Mesenchymal stem cell (in vitro differentiated cells and primary cell): Measurements from ENCODE around the gene BBX.

Experiments used
- DNase-seq: peaks from one replicate; pipeline ENCODE4 v3.0.0-alpha.2; 2013
- H2AFZ ChIP-seq: one replicate; pipeline ENCODE4 v1.6.1; 2013; ENCODE audit warnings: low read depth, mild to moderate bottlenecking, control low read depth, inconsistent platforms, low read length, moderate library complexity
- H2AK5ac ChIP-seq: 2 replicates; pipeline ENCODE4 v1.6.1; 2013; ENCODE audit warnings: low read length, moderate library complexity, mild to moderate bottlenecking, inconsistent platforms; ENCODE audit not compliant: severe bottlenecking
- H2BK120ac ChIP-seq: one replicate; pipeline ENCODE4 v1.6.1; 2013; ENCODE audit warnings: low read depth, mild to moderate bottlenecking, inconsistent platforms, low read length, moderate library complexity
- H2BK12ac ChIP-seq, 2 experiments: one replicate each; pipeline ENCODE4 v1.6.1; 2013; ENCODE audit warnings: inconsistent platforms in 2 of 2, low read length in 2 of 2, mild to moderate bottlenecking in 2 of 2, moderate library complexity in 2 of 2, control low read depth in 1 of 2
- H2BK15ac ChIP-seq: one replicate; pipeline ENCODE4 v1.6.1; 2013; ENCODE audit warnings: mild to moderate bottlenecking, low read depth, inconsistent platforms; ENCODE audit not compliant: poor library complexity, severe bottlenecking
- H2BK5ac ChIP-seq: 2 replicates; pipeline ENCODE4 v1.6.1; 2013; ENCODE audit warnings: low read depth, mild to moderate bottlenecking, low read length, control low read depth, inconsistent platforms; ENCODE audit not compliant: poor library complexity, severe bottlenecking
- H3K14ac ChIP-seq, 2 experiments: one replicate each; pipeline ENCODE4 v1.6.1; 2013; ENCODE audit warnings: inconsistent platforms in 2 of 2, low read length in 2 of 2, control low read depth in 1 of 2, mild to moderate bottlenecking in 1 of 2, moderate library complexity in 1 of 2
- H3K18ac ChIP-seq, 2 experiments: one replicate each; pipeline ENCODE4 v1.6.1; 2013; ENCODE audit warnings: inconsistent platforms in 2 of 2, low read length in 2 of 2, control low read depth in 1 of 2, low read depth in 1 of 2, mild to moderate bottlenecking in 1 of 2
- H3K23ac ChIP-seq, 2 experiments: one replicate each; pipeline ENCODE4 v1.6.1; 2013; ENCODE audit warnings: inconsistent platforms in 2 of 2, low read length in 2 of 2, mild to moderate bottlenecking in 2 of 2, moderate library complexity in 2 of 2, control low read depth in 1 of 2
- H3K27ac ChIP-seq: 2 replicates; pipeline ENCODE4 v1.5.1; 2013; ENCODE audit warnings: mild to moderate bottlenecking, moderate library complexity, low read length, control low read depth, inconsistent platforms; ENCODE audit not compliant: poor library complexity, severe bottlenecking
- H3K27me3 ChIP-seq, 2 experiments: 2 replicates each; pipeline versions ENCODE4 v1.6.1 to v1.7.0; 2013; ENCODE audit warnings: low read length in 2 of 2, mild to moderate bottlenecking in 2 of 2, moderate library complexity in 2 of 2, control low read depth in 1 of 2, inconsistent platforms in 1 of 2; ENCODE audit not compliant: control insufficient read depth in 1 of 2, insufficient read depth in 1 of 2
- H3K36me3 ChIP-seq, 2 experiments: 2 replicates each; pipeline versions ENCODE4 v1.6.1 to v1.7.0; 2013; ENCODE audit warnings: low read length in 2 of 2, control low read depth in 1 of 2, inconsistent platforms in 1 of 2, low read depth in 1 of 2, mild to moderate bottlenecking in 1 of 2; ENCODE audit not compliant: insufficient read depth in 2 of 2, control insufficient read depth in 1 of 2
- H3K4ac ChIP-seq, 2 experiments: one replicate each; pipeline ENCODE4 v1.6.1; 2013; ENCODE audit warnings: inconsistent platforms in 2 of 2, low read length in 2 of 2, mild to moderate bottlenecking in 2 of 2, moderate library complexity in 2 of 2, control low read depth in 1 of 2, low read depth in 1 of 2
- H3K4me1 ChIP-seq: 2 replicates; pipeline ENCODE4 v1.6.1; 2013; ENCODE audit warnings: low read depth, low read length, control low read depth; ENCODE audit not compliant: control insufficient read depth, insufficient read depth
- H3K4me2 ChIP-seq: 2 replicates; pipeline ENCODE4 v1.6.1; 2013; ENCODE audit warnings: low read length, mild to moderate bottlenecking, inconsistent platforms; ENCODE audit not compliant: poor library complexity, severe bottlenecking
- H3K4me3 ChIP-seq, 2 experiments: 2 replicates each; pipeline versions ENCODE4 v1.5.1 to v1.7.0; 2013; ENCODE audit warnings: low read length in 2 of 2, mild to moderate bottlenecking in 2 of 2, control low read depth in 1 of 2, low read depth in 1 of 2; ENCODE audit not compliant: insufficient read depth in 1 of 2
- H3K79me1 ChIP-seq: replicated peaks from 2 replicates; pipeline ENCODE4 v1.6.1; 2013; ENCODE audit warnings: mild to moderate bottlenecking, control low read depth, low read length, inconsistent platforms; ENCODE audit not compliant: poor library complexity, severe bottlenecking
- H3K9ac ChIP-seq: 2 replicates; pipeline ENCODE4 v1.7.0; 2013; ENCODE audit warnings: mild to moderate bottlenecking, low read length, moderate library complexity
- H3K9me3 ChIP-seq: 2 replicates; pipeline ENCODE4 v1.7.0; 2013; ENCODE audit warnings: mild to moderate bottlenecking, low read length; ENCODE audit not compliant: control insufficient read depth
- H4K8ac ChIP-seq: one replicate; pipeline ENCODE4 v1.6.1; 2013; ENCODE audit warnings: inconsistent platforms, mild to moderate bottlenecking, low read length, moderate library complexity
- H4K91ac ChIP-seq: one replicate; pipeline ENCODE4 v1.6.1; 2013; ENCODE audit warnings: mild to moderate bottlenecking, low read length, inconsistent platforms
- WGBS: methylation state at CpG from one replicate; pipeline ENCODE4 v1.1.7; 2013; ENCODE audit warnings: mixed read lengths; 5-methylcytosine and 5-hydroxymethylcytosine counted together

The BBX gene

DNA sequence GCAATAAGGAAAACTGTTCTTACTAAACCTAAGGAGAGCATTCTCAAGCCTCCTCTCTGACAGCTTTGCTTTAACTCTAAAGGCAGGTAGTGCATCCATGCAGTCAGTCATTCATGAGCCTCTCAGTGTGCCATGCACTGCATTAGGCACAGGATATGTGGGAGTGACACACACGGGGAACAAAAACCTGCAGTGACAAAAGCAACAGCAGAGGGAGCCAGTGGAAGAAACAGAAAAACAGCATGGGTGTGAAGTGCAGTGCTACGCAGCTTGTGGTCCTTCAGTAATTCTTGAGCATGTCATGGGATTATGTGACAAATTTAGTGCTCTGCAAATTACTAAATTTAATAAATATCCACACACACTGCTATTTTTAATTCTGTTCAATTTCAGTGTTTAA is 230.7 kb downstream of the BBX start:
- Histone ChIP-seq H4K8ac (no peak overlapping the region), H3K27ac (no peak overlapping the region), H4K91ac (no peak overlapping the region), H3K9me3 (no peaks in the 10 kb centered on the region), H2AFZ (no peak overlapping the region), H3K27me3 (no peaks in the 10 kb centered on the region), H3K4ac (no peak overlapping the region), H2BK12ac (no peak overlapping the region), H2BK5ac (no peak overlapping the region), H2BK120ac (no peak overlapping the region), H2AK5ac (no peak overlapping the region), H3K36me3 (peaks cover 0 to 14% of the 10 kb centered on the region in 2 experiments), H3K4me3 (no peak overlapping the region), H2BK15ac (no peak overlapping the region), H3K9ac (no peak overlapping the region), H3K4me2 (no peak overlapping the region), H3K18ac (no peak overlapping the region), H3K79me1 (no peaks in the 10 kb centered on the region), H3K23ac (peak overlapping the region in 1 of 2 experiments; percentile 50), H3K14ac (no peak overlapping the region), H3K4me1 (no peaks in the 10 kb centered on the region)
- WGBS, result 11% methylated on average over 1 of the region's 2 CpGs
- peak; percentile 51 for DNase-seq

DNA sequence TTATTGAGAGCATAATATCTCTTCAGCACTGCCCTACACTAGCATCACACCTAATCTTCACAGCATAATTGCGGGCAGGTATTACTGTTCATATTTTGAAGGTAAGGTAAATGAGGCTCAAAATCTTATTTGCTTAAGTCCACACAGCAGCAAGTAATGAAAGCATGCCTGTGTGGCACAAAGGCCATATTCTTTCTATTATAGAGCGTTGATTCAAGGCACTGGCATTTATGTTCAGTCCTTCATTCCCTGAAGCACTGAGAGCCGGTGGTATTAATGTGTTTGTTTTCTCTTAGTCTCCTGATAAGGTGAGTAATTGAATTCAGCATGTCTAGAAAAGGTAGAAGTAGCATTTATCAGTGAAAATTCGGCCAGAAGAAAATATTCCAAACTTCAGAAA is 231.2 kb downstream of the BBX start:
- Histone ChIP-seq H2AFZ (no peak overlapping the region), H4K8ac (no peak overlapping the region), H3K14ac (no peak overlapping the region), H3K23ac (no peak overlapping the region), H2BK15ac (no peak overlapping the region), H3K4me1 (no peaks in the 10 kb centered on the region), H3K36me3 (peaks cover 0 to 14% of the 10 kb centered on the region in 2 experiments), H3K4me3 (no peak overlapping the region), H3K9me3 (no peaks in the 10 kb centered on the region), H3K4me2 (no peak overlapping the region), H3K27me3 (no peaks in the 10 kb centered on the region), H3K79me1 (no peaks in the 10 kb centered on the region), H3K27ac (no peak overlapping the region), H2BK5ac (no peak overlapping the region), H2BK120ac (no peak overlapping the region), H3K9ac (no peak overlapping the region), H2BK12ac (no peak overlapping the region), H4K91ac (no peak overlapping the region), H3K4ac (no peak overlapping the region), H2AK5ac (no peak overlapping the region), H3K18ac (no peak overlapping the region)
- WGBS, result 94% methylated on average over 2 of the region's 4 CpGs
- DNase-seq, result no peak

DNA sequence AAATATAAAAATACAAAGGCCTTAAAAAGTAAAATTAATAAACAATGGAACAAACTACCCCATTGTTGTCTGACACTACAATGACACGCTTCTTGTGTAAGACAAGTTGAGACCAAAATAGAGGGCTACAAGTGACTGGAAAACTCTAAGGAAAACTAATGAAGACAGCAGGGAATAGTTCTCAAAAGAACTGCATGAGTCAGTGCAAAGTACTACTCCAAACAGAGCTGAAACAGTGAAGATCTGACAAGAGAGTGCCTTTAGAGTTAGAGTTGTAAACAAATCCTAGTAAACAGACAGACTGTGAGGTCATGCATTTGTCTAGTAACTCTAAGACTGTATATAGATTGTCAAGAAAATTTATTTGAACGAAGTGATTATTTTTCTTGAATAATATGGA is 233.9 kb downstream of the BBX start:
- Histone ChIP-seq H3K4ac (no peak overlapping the region), H4K91ac (no peak overlapping the region), H3K27ac (no peak overlapping the region), H4K8ac (no peak overlapping the region), H3K79me1 (peaks cover 1% of the 10 kb centered on the region), H3K27me3 (no peaks in the 10 kb centered on the region), H3K4me3 (no peak overlapping the region), H2BK15ac (no peak overlapping the region), H2BK5ac (no peak overlapping the region), H2AFZ (no peak overlapping the region), H2BK12ac (no peak overlapping the region), H2AK5ac (no peak overlapping the region), H3K9ac (no peak overlapping the region), H3K9me3 (no peaks in the 10 kb centered on the region), H2BK120ac (no peak overlapping the region), H3K14ac (no peak overlapping the region), H3K23ac (no peak overlapping the region), H3K4me2 (no peak overlapping the region), H3K18ac (no peak overlapping the region), H3K36me3 (peaks cover 0 to 13% of the 10 kb centered on the region in 2 experiments), H3K4me1 (no peaks in the 10 kb centered on the region)
- WGBS, result 65% methylated on average over 2 of the region's 2 CpGs
- DNase-seq, result peak; percentile 91

DNA sequence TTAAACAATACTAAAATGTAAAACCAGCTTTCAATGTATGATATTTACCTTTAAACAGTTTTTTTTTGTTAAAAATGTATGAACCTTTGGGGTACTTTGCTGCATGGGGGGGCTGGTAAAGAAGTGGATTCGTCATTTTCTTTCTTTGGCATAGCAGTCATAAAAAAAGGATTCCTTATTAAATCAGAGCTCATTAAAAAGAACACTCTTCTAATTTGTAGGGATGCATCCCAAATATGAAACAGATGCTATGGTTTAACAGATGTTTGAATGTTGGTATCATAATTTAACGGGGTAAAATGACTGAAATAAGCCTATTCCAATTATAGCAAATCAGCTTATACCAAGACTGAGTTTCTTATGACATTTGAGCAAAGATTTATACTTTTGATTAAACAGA is 234.4 kb downstream of the BBX start:
- no peak overlapping the region for H2AK5ac ChIP-seq
- no peak overlapping the region for H3K4me2 ChIP-seq
- no peaks in the 10 kb centered on the region for H3K4me1 ChIP-seq
- WGBS, result no CpG with 5 or more reads among the region's 2 CpGs
- no peak overlapping the region for H3K9ac ChIP-seq
- H4K8ac ChIP-seq, result no peak overlapping the region
- no peak overlapping the region for H3K14ac ChIP-seq
- no peak for DNase-seq
- H3K23ac ChIP-seq, result no peak overlapping the region
- no peak overlapping the region for H3K18ac ChIP-seq
- no peak overlapping the region for H3K4ac ChIP-seq
- H2BK12ac ChIP-seq, result no peak overlapping the region
- no peak overlapping the region for H2BK15ac ChIP-seq
- H2AFZ ChIP-seq, result no peak overlapping the region
- peaks cover 0 to 9% of the 10 kb centered on the region in 2 experiments for H3K36me3 ChIP-seq
- H4K91ac ChIP-seq, result no peak overlapping the region
- H3K27ac ChIP-seq, result no peak overlapping the region
- H3K9me3 ChIP-seq, result no peaks in the 10 kb centered on the region
- no peak overlapping the region for H2BK5ac ChIP-seq
- no peak overlapping the region for H3K4me3 ChIP-seq
- peaks cover 1% of the 10 kb centered on the region for H3K79me1 ChIP-seq
- H2BK120ac ChIP-seq, result no peak overlapping the region
- H3K27me3 ChIP-seq, result no peaks in the 10 kb centered on the region
